Transverse colon (tissue), 4 donors: ENCODE data around the gene TDRD10. TPM values are rescaled to one million over a fixed set of nuclear protein-coding genes. Genes with fewer than 3 reads are reported as not detected.

Source experiments
- DNase-seq: peaks from one replicate; pipeline ENCODE4 v3.0.0-alpha.2; 2019
- H3K27ac ChIP-seq, 4 donors: fragments of 200-600 bp; sonication (generic); 2 replicates each; pipeline ENCODE4 v1.5.1; 2016 to 2018; ENCODE audit warnings: inconsistent platforms in 4 of 4
- H3K27me3 ChIP-seq: fragments of 200-600 bp; sonication (generic); 2 replicates; pipeline ENCODE4 v1.5.1; 2017; ENCODE audit warnings: inconsistent platforms
- H3K36me3 ChIP-seq, 4 donors: fragments of 200-600 bp; sonication (generic); 2 replicates each; pipeline ENCODE4 v1.5.1; 2017 to 2019; ENCODE audit warnings: inconsistent platforms in 4 of 4
- H3K4me1 ChIP-seq, 4 donors: fragments of 200-600 bp; sonication (generic); 2 replicates each; pipeline ENCODE4 v1.5.1; 2017 to 2020; ENCODE audit warnings: inconsistent platforms in 4 of 4
- H3K4me3 ChIP-seq, 4 donors: fragments of 200-600 bp; sonication (generic); 1 replicate in 1 of 4; 2 replicates in 3 of 4; pipeline versions ENCODE4 v1.5.1 to v1.6.1; 2017 to 2019; ENCODE audit warnings: inconsistent platforms in 4 of 4
- H3K9me3 ChIP-seq, 2 donors: fragments of 200-600 bp; sonication (generic); 2 replicates each; pipeline ENCODE4 v1.5.1; 2017 to 2019; ENCODE audit warnings: inconsistent platforms in 2 of 2
- CTCF ChIP-seq, 5 experiments: fragments of 200-600 bp in 3 of 5; fragments of 450-650 bp in 2 of 5; sonication (generic) in 3 of 5; IDR thresholded peaks; 1 replicate in 2 of 5; 2 replicates in 3 of 5; pipeline ENCODE4 v1.5.1; 2016 to 2017; ENCODE audit warnings: antibody characterized with exemption in 5 of 5, inconsistent platforms in 3 of 5, mild to moderate bottlenecking in 2 of 5, moderate library complexity in 1 of 5
- EP300 ChIP-seq: sonication (generic); formaldehyde crosslinking; IDR thresholded peaks from one replicate; pipeline ENCODE4 v1.6.1; 2017; ENCODE audit warnings: antibody characterized with exemption, low read depth
- POLR2A ChIP-seq: fragments of 450-650 bp; IDR thresholded peaks from one replicate; pipeline ENCODE4 v1.6.1; 2016; ENCODE audit warnings: antibody characterized with exemption, mild to moderate bottlenecking, moderate library complexity
- POLR2AphosphoS5 ChIP-seq, 3 donors: sonication (generic); formaldehyde crosslinking; IDR thresholded peaks; one replicate each; pipeline ENCODE4 v1.6.1; 2016; ENCODE audit warnings: antibody characterized with exemption in 3 of 3
- WGBS, 2 donors: methylation state at CpG; one replicate each; pipeline ENCODE4 v1.1.5; 2018; ENCODE audit warnings: low coverage in 1 of 2; 5-methylcytosine and 5-hydroxymethylcytosine counted together
- in situ Hi-C, 4 donors: fragments of 200-750 bp; cut with MboI; loops; one replicate each; pipeline versions ENCODE4 v1.15.0 to v1.15.1; 2017; ENCODE audit warnings: low sequenced_read_pairs in 3 of 4, low pct_ligation_motif_present in 1 of 4, low pct_unique_long_range_greater_than_20kb in 1 of 4
- intact Hi-C: fragments of 100-400 bp; cut with DNase I; formaldehyde crosslinking; loops from one replicate; pipeline ENCODE4 v1.15.1; 2023; ENCODE audit warnings: low total_unique reads
- total RNA-seq, 4 donors: library from RNA; depleted of rRNA; stranded (reverse); fragments of >200 nt; gene quantifications; one replicate each; pipeline ENCODE4 v1.1.0, GENCODE V29; 2016

Gene TDRD10
- total RNA-seq, 4 donors from 2014 or later: 0.96 to 3.3 TPM; not detected in 2

DNA sequence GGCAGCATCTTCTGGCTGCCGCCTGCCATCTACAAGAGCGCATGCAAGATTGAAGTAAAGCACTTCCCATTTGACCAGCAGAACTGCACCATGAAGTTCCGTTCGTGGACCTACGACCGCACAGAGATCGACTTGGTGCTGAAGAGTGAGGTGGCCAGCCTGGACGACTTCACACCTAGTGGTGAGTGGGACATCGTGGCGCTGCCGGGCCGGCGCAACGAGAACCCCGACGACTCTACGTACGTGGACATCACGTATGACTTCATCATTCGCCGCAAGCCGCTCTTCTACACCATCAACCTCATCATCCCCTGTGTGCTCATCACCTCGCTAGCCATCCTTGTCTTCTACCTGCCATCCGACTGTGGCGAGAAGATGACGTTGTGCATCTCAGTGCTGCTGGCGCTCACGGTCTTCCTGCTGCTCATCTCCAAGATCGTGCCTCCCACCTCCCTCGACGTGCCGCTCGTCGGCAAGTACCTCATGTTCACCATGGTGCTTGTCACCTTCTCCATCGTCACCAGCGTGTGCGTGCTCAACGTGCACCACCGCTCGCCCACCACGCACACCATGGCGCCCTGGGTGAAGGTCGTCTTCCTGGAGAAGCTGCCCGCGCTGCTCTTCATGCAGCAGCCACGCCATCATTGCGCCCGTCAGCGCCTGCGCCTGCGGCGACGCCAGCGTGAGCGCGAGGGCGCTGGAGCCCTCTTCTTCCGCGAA is 69.4 kb downstream of the TDRD10 start:
- Histone ChIP-seq H3K4me1 (peaks cover 0 to 10% (median 8%) of the 10 kb centered on the region in 4 donors), H3K36me3 (no peaks in the 10 kb centered on the region), H3K4me3 (no peak overlapping the region), H3K27me3 (peaks cover 25% of the 10 kb centered on the region), H3K9me3 (no peaks in the 10 kb centered on the region), H3K27ac (no peak overlapping the region)
- in situ Hi-C loops (loop anchor here in 2 of 4 donors (10.0 to 25.0 kb wide), 2 partner anchors 313 to 316 kb away; no protein-coding TSS in a partner anchor), intact Hi-C loops (no loop called here)
- 96% methylated on average over 59 of the region's 59 CpGs; no CpG with 5 or more reads in 1 of the 2 donors for WGBS, 2 donors
- TF ChIP-seq POLR2A: no peak
- no peak for TF ChIP-seq CTCF (IDR thresholded peaks at IDR 0.05)
- no peak for TF ChIP-seq POLR2AphosphoS5 (IDR thresholded peaks at IDR 0.05)
- no peak for TF ChIP-seq EP300
- no peak for DNase-seq

DNA sequence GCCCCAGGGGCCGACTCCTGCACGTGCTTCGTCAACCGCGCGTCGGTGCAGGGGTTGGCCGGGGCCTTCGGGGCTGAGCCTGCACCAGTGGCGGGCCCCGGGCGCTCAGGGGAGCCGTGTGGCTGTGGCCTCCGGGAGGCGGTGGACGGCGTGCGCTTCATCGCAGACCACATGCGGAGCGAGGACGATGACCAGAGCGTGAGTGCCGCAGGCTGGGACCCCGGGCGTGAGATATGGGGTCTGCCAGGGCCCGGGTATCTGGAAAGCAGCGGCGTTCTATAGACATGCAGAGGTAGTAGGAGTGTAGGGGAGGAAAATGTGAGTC is 69.9 kb downstream of the TDRD10 start:
- H3K27me3 ChIP-seq: peaks cover 19% of the 10 kb centered on the region
- no peak for DNase-seq
- WGBS, 2 donors: 94% methylated on average over 29 of the region's 29 CpGs; no CpG with 5 or more reads in 1 of the 2 donors
- H3K4me1 ChIP-seq: peaks cover 0 to 10% (median 8%) of the 10 kb centered on the region in 4 donors
- no peak overlapping the region for H3K4me3 ChIP-seq
- intact Hi-C loops: no loop called here
- H3K9me3 ChIP-seq: no peaks in the 10 kb centered on the region
- no peaks in the 10 kb centered on the region for H3K36me3 ChIP-seq
- in situ Hi-C loops: loop anchor here in 2 of 4 donors (10.0 to 25.0 kb wide), 2 partner anchors 313 to 315 kb away; no protein-coding TSS in a partner anchor
- H3K27ac ChIP-seq: no peak overlapping the region
- TF ChIP-seq EP300: no peak
- no peak for TF ChIP-seq POLR2A
- no peak for TF ChIP-seq POLR2AphosphoS5 (IDR thresholded peaks at IDR 0.05)
- TF ChIP-seq CTCF (IDR thresholded peaks at IDR 0.05): no peak

GRCh38 chr1:154572468-154573167 is 70.6 kb downstream of the TDRD10 start:
- no peak for DNase-seq
- intact Hi-C loops: no loop called here
- TF ChIP-seq POLR2AphosphoS5 (IDR thresholded peaks at IDR 0.05) (no peak), CTCF (IDR thresholded peaks at IDR 0.05) (no peak)

DNA sequence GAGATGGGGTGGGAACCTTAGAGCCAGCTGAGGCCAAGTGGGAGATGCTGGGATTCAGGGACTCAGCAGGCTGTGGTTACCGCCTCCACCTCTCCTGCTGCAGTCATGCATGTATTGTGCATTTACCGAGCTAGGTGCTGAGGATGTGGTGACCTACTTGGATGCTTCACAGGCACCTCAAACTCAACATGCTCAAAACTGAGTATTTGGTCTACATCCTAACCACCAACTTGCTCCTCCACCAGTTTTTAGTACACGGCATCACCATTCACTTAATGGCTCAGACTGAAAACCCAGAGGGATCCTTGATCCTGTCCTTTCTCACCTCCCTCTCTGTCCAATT is 71.1 kb downstream of the TDRD10 start:
- TF ChIP-seq POLR2A (no peak), EP300 (no peak), POLR2AphosphoS5 (IDR thresholded peaks at IDR 0.05) (no peak), CTCF (IDR thresholded peaks at IDR 0.05) (no peak)
- intact Hi-C loops (no loop called here), in situ Hi-C loops (loop anchor here in 2 of 4 donors (10.0 to 25.0 kb wide), 2 partner anchors 312 to 314 kb away; no protein-coding TSS in a partner anchor)
- Histone ChIP-seq H3K36me3 (no peaks in the 10 kb centered on the region), H3K4me1 (peaks cover 0 to 1% (median under 1%) of the 10 kb centered on the region in 4 donors), H3K9me3 (no peaks in the 10 kb centered on the region), H3K27ac (no peak overlapping the region), H3K27me3 (peaks cover 9% of the 10 kb centered on the region), H3K4me3 (no peak overlapping the region)
- no peak for DNase-seq
- 72 to 86% methylated on average over 2 to 3 of the region's 3 CpGs for WGBS, 2 donors

More at GRCh38 chr1:154572468-154573167, 70.6 kb downstream of the TDRD10 start:
- Histone ChIP-seq H3K9me3 (no peaks in the 10 kb centered on the region), H3K4me3 (no peak overlapping the region), H3K4me1 (peaks cover 0 to 6% (median 6%) of the 10 kb centered on the region in 4 donors), H3K36me3 (no peaks in the 10 kb centered on the region), H3K27me3 (peaks cover 13% of the 10 kb centered on the region), H3K27ac (no peak overlapping the region)
- 60 to 66% methylated on average over 1 to 10 of the region's 10 CpGs for WGBS, 2 donors
- in situ Hi-C loops: loop anchor here in 2 of 4 donors (10.0 to 25.0 kb wide), 2 partner anchors 312 to 315 kb away; no protein-coding TSS in a partner anchor
